GM12875 (cell line): ENCODE data around the gene VARS2.
"Not testable (repeated sequence)": the region's sequence is repeated elsewhere in the genome, so short reads cannot be mapped to it uniquely, and the experiment has no call there.

Experiments used
- H3K4me3 ChIP-seq: one replicate; pipeline ENCODE4 v1.5.1; 2011; ENCODE audit warnings: low read depth, low read length, control low read depth
- TF ChIP-seq, protein P1 (sequence below): IDR thresholded peaks from 2 replicates; pipeline ENCODE4 v1.5.1; 2011; ENCODE audit warnings: low read depth, mild to moderate bottlenecking, control low read depth, inconsistent platforms, low read length, moderate library complexity, borderline replicate concordance; ENCODE audit not compliant: insufficient read depth

VARS2 gene

DNA sequence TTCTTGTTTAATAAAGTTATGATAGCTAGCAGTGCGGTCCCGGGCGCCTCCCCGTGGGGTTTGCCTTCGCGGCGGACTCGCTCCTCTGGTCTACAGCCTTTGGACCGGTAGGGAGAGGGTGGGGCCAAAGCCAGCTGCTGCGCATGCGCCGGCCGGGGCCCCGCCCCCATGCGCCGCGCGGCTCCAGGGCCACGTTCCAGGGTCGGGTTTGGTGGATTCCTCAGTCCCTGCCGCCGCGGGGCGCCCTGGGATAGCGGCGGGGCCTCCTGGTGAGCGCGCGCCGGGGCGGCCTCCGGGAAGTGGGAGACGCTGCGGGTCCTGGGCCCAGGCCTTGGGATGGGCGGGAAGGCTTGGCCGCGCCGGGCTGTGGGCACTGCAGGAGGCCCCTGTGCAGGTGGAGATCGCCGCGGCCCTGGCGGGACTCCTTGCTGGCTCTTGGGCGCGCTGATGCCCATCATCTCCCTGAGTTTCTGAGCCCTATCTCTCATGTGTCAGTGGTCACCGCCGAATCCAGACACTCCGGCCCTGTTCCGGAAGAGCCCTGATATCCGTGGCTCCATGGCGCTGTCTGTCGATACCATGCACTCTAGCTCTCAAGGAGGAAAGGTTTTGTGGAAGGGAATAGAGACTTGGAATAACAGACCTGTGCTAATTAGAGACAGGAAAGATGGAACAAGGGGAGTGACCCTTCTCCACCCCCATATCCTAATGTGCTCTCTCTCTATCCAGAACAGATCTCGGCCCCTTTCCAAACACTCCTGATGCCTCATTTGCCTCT, at the start of gene VARS2:
Gene VARS2, plus strand, starts transcription at position 163 of the 778 bp plus-strand sequence. Its CDS starts 599 bp downstream, at position 762.
- TF ChIP-seq, protein P1, sequence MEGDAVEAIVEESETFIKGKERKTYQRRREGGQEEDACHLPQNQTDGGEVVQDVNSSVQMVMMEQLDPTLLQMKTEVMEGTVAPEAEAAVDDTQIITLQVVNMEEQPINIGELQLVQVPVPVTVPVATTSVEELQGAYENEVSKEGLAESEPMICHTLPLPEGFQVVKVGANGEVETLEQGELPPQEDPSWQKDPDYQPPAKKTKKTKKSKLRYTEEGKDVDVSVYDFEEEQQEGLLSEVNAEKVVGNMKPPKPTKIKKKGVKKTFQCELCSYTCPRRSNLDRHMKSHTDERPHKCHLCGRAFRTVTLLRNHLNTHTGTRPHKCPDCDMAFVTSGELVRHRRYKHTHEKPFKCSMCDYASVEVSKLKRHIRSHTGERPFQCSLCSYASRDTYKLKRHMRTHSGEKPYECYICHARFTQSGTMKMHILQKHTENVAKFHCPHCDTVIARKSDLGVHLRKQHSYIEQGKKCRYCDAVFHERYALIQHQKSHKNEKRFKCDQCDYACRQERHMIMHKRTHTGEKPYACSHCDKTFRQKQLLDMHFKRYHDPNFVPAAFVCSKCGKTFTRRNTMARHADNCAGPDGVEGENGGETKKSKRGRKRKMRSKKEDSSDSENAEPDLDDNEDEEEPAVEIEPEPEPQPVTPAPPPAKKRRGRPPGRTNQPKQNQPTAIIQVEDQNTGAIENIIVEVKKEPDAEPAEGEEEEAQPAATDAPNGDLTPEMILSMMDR = peak; percentile 30; the same call in 1 of the 2 replicates
- peak within 1 kb of the TSS; percentile 49 for H3K4me3 ChIP-seq

DNA sequence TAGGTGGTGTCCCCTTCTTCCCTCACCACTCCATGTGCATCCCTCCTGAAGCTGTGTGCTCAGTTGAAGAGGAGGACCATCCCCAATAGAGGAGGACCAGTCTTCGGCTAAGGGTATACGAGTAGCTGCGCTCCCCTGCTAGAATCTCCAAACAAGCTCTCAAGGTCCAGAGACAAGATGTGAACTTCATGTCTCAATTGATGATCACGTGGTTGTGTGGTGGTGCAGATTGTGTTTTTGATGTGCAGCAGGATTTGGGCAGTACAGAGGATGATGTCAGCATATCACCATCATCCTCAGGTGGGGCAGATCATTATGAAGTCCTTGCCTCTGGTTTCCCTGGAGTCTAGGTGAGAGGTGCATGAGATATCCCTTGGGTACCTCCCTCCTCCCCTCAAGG, 49.7 kb upstream of the VARS2 start:
- TF ChIP-seq, protein P1 = no peak
- no peak overlapping the region for H3K4me3 ChIP-seq

DNA sequence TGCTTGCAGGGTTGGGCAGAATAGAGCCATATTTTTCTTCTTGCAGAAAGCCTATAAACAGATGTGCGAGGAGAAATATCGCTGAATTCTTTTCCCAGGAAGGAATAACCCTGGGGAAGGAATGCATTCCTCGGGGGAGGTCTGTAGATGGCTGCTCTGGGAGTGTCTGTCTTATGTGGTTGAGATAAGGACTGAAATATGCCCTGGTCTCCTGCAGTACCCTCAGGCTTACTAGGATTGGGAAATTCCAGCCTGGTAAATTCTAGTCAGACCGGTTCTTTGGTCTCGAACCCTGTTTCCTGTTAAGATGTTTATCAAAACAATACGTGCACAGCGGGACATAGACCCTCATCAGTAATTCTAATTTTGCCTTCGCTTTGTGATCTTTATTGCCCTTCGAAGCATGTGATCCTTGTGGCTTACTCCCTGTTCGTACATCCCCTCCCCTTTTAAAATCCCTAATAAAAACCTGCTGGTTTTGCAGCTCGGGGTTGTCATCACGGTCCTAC, 44.7 kb upstream of the VARS2 start:
- not testable (repeated sequence) for H3K4me3 ChIP-seq

DNA sequence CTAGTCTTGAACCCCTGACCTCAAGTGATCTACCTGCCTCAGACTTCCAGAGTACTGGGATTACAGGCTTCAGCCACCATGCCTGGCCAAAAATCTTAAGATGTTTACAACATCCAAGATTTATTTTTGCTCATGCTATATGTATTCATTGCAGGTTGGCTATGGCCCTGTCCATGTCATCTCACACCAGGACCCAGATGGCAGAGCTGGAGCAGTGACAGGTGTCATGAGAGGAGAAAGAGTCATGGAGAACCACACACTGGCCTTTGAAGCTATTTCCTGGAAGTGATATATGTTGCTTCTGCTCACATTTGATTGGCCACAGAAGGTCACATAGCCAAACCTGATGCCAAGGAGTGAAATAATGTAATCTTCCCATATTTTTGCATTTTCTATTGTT, 43.5 kb upstream of the VARS2 start:
- TF ChIP-seq, protein P1 = no peak
- no peak overlapping the region for H3K4me3 ChIP-seq

DNA sequence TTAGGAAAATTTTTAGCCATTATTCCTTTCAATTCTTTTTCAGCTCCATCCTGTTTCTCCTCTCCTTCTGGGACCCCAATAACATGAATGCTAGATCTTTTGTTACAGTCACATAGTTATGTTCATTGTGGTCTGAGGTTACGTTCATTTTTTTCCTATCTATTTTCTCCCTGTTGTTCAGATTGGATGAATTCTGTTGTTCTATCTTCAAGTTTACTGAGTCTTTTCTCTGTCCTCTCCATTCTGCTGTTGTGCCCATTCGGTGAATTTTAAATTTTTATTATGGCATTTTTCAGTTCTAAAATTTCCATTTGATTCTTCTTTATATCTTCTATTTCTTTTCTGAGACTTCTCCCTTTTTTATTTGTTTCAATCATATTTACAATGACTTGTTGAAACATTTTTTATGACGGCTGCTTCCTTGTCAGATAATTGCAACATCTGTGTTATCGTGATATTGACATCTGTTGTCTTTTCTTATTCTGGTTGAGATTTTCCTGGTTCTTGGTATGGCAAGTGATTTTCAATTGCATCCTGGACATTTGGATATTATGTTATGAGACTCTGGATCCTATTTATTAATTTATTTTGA, 42.4 kb upstream of the VARS2 start:
- TF ChIP-seq, protein P1 = no peak

DNA sequence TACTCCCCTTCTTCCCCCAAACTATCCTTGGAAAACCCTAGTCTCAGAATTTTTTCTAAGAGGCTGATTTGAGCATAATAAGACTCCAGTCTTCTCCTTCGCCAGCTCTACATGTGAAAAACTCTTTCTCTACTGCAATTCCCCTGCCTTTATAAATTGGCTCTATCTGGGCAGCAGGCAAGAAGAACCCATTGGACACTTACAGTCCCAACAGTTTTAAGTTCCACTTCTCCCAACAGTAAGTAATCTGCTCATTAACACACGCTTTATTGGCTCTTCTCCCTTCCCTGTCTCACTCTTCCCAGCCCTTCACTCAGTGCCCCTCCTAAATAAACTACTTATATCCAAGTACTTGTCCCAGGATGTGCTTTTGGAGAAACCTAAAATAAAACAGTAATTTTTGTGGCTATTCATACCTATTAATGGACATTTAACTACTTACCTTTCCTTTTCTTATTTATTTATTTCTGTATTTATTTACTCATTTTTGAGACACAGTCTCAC, 40.8 kb upstream of the VARS2 start:
- no peak overlapping the region for H3K4me3 ChIP-seq
- TF ChIP-seq, protein P1 = no peak

More for the DNA sequence above, 42.4 kb upstream of the VARS2 start:
- H3K4me3 ChIP-seq = no peak overlapping the region

DNA sequence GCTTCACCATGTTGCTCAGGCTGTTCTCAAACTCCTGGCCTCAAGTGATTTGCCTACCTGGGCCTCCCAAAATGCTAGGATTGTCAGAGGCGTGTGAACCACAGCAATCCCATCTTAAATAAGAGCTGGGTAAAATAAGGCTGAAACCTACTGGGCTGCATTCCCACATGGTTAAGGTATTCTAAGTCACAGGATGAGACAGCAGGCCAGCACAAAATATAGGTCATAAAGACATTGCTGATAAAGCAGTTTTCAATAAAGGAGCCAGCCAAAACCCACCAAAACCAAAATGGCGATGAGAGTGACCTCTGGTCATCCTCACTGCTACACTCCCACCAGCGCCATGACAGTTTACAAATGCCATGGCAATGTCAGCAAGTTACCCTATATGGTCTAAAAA, 40.2 kb upstream of the VARS2 start:
- not testable (repeated sequence) for H3K4me3 ChIP-seq
